Subcutaneous preadipocyte (primary cell): Measurements from ENCODE around the gene PNLIPRP1. TPM values are rescaled to one million over a fixed set of nuclear protein-coding genes. Genes with fewer than 3 reads are reported as not detected.

Source experiments
- total RNA-seq: library from RNA; depleted of rRNA; stranded (reverse); fragments of >200 nt; gene quantifications from 2 replicates; pipeline ENCODE4 v1.2.3, GENCODE V29; 2012

Gene PNLIPRP1
- not detected in 2 replicates for total RNA-seq

GRCh38 chr10:116590590-116591444 is at the start of gene PNLIPRP1:
TSS of gene PNLIPRP1 (plus strand) at chr10:116590959. CDS start at chr10:116591130, 171 bp downstream.

GRCh38 chr10:116545756-116546155 is 45.0 kb upstream of the PNLIPRP1 start, which contains the start of gene PNLIP:
TSS of gene PNLIP (plus strand) at chr10:116545931. CDS start at chr10:116546093, 162 bp downstream.

GRCh38 chr10:116620423-116621400 is 30.0 kb downstream of the PNLIPRP1 start, which contains the start of gene PNLIPRP2:
TSS of gene PNLIPRP2 (plus strand) at chr10:116620953.

Other genes starting within 250 kb of the PNLIPRP1 start
- gene PNLIPRP3, start 163.1 kb upstream of the PNLIPRP1 start, total RNA-seq = 0.37 and 1.2 TPM in 2 replicates
- not detected in 2 replicates for gene PNLIP, start 45.0 kb upstream of the PNLIPRP1 start, total RNA-seq
- gene PNLIPRP2, start 30.0 kb downstream of the PNLIPRP1 start, total RNA-seq = not detected in 2 replicates
- 13.2 and 14.5 TPM in 2 replicates for gene HSPA12A, start 151.6 kb downstream of the PNLIPRP1 start, total RNA-seq